Activated CD8-positive, alpha-beta memory T cell treated with anti-CD3 and anti-CD28 coated beads, Interleukin-2, amount 50 U/mL, for 4 hours (primary cell): Measurements from ENCODE around the gene CNBD2.
"Not testable (repeated sequence)": the region's sequence is repeated elsewhere in the genome, so short reads cannot be mapped to it uniquely, and the experiment has no call there.

Source experiments
- DNase-seq: peaks from one replicate; pipeline ENCODE4 v3.0.0-alpha.2; 2020

Gene CNBD2

DNA sequence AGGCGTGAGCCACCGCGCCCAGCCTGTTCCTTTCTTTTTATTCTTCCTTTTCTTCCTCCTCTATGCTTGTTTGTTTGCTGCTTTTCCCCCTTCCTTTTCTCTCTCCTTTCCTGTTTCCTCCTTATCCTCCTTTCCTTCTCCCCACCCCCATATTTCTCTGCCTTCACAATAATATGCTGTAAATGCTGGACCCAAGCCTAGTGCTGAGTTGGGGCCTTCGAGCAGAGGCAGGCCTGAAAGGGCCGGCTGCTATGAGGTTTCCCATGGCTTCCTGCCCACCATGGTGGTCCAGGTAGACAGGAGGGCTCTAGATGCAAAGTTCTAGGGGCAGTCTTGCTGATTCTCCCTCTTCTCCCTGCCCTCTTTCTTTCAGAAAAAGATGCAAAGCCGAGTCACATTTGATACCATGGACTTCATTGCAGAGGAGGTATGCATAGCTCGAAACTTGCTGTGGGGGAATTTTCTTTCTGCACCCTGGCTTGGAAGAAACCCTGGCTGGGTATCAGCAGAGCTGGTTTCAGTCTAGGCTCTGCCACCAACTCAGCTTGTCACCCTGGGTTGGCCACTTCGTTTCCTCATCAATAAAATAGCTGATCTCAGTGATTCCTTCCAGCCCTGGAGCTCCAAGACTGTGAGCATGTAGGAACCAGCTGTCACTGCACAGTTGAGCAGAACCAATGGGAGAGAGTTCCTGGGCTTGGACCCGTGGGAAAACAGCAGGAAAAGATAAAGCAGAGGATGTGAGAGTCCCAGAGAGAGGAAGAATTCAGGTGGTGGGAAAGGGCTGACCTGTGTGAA, 7.4 kb downstream of the CNBD2 start:
- no peak for DNase-seq

DNA sequence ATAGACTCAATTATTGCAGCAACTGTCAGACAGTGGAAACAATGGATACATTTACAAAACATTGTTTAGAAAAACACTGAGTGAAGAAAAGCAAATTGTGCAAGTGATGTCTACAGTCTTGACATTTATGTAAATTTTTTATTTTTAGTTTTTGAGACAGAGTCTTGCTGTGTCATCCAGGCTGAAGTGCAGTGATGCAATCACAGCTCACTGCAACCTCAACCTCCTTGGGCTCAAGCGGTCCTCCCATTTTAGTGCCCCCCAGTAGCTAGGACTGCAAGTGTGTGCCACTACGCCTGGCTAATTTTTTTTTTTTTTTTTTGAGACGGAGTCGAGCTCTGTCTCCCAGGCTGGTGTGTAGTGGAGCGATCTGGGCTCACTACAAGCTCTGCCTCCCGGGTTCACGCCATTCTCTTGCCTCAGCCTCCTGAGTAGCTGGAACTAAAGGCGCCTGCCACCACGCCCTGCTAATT, 9.7 kb downstream of the CNBD2 start:
- no peak for DNase-seq

DNA sequence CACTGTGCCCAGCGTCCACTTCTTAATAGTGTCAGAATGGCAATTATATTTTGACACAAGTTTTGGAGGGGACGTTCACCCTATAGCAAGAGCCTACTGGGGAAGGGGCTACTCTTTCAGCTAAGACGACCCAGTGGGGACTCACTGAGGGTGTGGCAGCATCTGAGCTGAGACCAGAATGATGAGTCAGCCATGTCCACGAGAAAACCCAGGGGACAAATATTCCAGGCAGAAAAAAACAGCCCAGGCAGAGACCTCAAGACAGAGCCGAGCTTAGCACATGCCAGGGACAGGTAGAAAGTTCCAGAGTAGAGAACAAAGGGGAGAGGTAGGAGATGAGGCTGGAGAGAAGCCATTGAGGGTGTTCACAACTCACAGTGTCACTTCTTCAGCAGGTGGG, 11.2 kb downstream of the CNBD2 start:
- no peak for DNase-seq

DNA sequence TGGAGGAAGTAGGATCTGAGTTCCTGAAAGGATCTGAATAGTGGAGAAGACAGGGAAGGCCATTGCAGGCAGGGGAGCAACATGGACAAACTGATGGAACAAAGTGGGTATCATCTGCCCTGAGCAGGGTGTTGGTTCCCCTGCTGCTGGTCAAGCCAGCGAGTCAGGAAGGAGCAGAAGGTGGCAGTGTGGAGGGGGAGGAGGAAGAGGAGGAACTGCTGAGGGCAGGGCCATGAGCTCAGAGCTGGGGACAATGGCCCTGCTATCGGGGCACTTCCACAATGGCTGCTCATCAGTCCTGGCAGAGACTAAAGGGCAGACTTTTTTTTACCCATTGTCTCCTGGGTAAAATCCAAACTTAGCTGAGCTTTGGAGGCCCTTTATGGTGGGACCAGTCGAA, 13.6 kb downstream of the CNBD2 start:
- no peak for DNase-seq

DNA sequence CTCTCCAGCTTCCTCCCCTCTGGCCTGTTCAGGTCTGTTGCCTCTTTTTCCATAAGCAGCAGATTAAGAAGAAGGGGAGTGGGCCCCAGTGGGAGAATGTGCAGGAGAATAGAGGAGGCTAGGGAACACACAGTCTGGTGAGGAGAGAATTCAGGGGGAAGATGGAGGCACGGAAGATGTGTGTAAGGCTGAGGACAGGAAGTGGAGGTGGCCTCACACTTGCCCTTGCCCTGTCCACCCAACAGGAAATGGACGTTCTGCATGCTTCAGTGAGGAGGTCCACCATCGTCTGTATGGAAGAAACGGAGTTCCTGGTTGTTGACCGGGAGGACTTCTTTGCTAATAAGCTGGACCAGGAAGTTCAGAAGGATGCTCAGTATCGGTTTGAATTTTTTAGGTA, 16.0 kb downstream of the CNBD2 start:
- DNase-seq: no peak

DNA sequence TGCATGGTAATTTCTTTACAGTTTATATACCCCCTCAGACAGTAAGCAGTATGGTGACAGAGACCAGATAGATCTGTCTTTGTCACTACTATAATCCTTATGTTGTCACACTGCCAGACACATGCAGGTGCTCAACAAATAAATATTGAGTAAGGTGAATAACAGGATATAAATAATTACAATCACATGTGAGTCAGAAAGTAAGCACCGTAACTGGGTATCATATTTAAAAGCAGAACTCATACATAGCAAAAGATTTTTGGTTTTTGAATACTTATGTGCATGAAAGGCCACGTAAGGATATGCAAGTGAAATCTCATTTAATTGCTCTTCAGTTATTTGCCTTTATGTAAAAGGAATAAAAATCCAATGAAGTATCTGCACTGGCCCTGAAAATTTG, 17.4 kb downstream of the CNBD2 start:
- no peak for DNase-seq

DNA sequence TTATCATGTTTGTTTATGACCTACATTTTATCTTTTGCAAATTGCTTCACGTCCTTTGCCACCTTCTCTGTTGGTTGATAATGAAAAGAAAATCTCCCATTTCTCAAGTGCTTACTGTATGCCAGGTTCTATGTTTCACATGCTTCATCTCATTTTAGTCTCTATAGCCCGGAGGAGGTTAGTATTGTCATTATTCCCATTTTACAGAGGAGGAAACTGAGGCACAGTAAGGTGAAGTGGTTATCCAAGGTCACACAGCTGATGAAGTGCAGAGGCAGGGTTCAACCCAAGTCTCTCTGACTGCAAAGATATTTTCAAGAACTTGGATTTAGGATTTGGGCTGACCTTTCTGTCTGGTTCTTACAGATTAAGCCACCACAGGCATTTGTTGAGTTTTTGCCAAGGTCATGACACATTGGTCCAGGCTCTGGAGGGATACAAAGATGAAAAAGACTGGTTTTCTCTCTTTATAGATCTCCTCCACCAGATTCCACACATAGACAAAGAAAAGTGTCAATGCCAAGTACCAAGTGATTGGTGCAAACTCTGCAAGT, 20.6 kb downstream of the CNBD2 start:
- no peak for DNase-seq

DNA sequence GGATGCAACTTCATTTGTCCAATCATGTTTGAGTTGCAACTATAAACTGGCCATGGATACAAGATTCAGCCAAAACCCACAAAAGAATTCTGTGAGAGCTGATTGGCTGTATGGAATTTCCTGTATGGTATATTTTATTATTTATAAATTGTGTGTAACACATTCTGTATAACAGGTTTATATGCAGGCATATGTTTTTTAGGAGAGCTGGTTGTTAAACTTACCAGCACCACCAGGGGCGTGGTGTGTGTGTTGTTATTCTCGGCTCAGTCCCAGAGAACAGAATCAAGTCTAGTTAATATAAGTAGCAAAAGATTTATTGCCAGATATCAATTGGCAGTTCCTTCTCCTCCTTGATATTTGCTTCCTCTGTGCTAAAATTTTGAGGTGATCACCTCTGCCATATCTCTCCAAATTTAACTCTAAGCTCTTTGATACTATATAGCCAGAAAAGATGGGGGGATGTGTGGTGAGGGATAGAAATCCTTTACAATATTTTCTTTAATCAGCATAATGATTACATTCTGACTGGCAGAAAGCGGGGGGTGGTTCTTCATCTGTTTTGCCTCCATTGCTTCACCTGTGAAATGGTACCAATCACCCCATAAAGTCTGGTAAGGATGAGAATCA, 22.9 kb downstream of the CNBD2 start:
- DNase-seq: no peak

DNA sequence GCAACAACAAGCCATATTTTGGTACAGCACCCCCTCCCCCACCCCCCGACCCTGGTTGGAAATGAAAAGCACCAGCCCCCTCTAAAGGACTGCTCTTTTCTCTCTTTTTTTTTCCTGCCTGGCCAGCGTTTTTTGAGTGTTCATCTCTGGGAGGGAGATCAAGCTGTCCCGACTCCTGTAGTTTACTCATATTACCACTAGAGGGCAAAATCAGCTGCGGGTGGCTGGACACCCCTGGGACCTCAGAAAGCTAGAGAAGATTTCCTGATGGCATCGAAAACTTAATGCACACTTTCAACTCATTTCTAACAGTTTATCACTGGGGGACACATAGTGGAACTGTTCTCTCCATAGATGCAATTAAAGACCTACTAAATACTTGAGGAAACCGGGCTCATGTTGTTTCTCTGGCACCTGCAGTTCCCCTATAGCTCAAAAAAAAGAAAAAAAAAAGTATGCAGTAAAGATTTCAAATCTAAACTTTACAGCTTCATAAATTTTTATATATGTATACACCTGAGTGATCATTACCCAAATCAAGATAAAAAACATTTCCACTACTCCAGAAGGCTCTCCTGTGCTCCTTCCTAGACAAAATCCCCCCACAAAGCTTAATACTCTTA, 24.4 kb downstream of the CNBD2 start:
- DNase-seq: peak; percentile 36

DNA sequence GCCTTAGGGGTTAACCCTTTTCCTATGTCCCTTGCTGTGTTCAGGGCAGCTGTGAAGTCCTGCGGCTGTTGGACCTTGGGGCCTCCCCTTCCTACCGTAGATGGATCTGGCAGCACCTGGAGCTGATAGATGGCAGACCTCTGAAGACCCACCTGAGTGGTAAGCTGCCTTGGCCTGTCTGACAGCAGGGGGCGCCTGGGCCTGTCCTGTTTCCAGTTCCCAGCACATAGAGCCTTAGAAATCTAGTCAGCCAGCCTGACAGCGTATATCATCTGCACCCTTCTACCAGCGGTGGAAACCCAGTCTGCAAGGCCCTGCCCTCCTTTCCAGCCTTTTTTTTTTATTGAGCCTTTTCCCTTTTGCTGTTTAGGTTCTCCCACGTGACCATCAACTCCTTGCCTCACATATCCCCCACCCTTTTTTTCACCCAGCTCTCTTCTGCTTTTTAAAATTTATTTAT, 26.6 kb downstream of the CNBD2 start:
- peak; percentile 85 for DNase-seq

DNA sequence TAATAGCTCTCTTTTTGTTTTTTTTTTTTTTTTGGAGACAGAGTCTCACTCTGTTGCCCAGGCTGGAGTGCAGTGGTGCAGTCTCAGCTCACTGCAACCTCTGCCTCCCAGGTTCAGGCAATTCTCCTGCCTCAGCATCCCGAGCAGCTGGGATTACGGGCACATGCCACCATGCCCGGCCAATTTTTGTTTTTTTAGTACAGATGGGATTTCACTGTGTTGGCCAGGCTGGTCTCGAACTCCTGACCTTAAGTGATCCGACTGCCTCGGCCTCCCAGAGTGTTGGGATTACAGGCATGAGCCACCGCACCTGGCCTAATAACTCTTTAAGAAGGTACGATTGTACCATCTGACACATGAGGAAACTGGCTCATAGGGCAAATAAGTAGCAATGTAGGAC, 28.1 kb downstream of the CNBD2 start:
- DNase-seq: not testable (repeated sequence)

DNA sequence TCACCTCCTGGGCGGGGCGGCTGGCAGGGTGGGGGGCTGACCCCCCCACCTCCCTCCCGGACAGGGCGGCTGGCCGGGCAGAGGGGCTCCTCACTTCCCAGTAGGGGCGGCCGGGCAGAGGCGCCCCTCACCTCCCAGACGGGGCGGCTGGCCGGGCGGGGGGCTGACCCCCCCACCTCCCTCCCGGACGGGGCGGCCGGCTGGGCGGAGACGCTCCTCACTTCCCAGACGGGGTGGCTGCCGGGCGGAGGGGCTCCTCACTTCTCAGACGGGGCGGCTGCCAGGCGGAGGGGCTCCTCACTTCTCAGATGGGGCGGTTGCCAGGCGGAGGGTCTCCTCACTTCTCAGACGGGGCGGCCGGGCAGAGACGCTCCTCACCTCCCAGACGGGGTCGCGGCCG, 32.9 kb downstream of the CNBD2 start:
- DNase-seq: not testable (repeated sequence)

DNA sequence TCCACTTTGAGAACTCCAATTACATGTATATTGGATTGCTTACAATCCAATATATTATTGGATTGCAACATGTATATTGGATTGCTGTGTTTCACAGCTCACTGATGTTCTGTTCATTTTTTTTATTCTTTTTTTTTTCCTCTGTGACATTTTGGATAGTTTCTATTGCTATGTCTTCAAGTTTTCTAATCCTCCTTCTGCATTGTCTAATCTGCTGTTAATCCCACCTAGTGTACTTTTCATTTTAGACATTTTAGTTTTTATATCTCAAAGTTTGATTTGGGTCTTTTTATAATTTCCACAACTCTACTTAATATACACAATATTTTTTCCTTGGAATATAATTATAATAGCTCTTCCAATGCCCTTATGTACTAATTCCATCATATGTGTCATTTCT, 34.5 kb downstream of the CNBD2 start:
- no peak for DNase-seq

DNA sequence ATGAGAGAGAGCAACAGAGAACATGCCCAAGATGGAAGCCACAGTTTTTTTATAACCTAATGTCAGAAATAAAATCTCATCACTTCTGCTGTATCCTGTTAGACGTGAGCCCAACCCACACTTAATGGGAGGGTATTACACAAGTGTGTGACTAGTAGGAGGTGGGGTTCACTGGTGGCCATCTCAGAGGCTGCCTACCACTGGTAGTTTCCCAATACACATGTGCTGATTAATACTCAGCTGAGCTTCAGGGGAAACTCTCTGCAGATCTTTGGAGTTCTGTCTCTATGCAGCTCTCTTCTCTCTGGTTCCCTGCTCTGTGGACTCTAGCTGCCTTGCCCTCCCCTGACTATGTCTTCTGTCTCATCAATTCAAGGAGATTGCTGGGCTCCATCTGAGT, 35.7 kb downstream of the CNBD2 start:
- DNase-seq: no peak

DNA sequence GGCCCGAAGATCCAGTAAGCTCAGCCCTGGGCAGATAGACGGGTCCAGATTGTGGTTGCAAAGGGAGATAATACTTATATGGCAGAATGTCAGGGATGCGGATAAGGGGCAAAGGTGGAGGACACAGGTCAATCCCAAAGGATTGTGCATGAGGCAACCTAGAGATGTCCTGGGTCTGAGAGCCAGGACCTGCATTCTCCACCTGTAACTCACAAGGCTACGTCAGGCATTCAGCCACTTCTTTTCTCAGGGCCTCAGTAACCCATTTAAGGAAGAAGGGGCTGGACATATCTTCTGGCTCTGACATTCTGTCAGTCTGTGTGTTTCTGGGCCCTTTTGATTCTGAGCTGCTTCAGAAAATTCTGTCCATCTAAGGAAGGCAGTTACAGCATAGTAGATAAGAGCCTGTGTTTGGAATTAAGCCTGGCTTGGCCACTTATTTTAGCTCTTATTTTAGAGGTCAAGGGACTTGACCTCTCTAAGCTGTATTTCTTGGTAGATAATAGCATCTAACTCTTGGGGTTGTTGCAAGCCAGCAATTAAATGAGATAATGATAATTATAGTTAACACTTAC, 40.2 kb downstream of the CNBD2 start:
- DNase-seq: no peak

DNA sequence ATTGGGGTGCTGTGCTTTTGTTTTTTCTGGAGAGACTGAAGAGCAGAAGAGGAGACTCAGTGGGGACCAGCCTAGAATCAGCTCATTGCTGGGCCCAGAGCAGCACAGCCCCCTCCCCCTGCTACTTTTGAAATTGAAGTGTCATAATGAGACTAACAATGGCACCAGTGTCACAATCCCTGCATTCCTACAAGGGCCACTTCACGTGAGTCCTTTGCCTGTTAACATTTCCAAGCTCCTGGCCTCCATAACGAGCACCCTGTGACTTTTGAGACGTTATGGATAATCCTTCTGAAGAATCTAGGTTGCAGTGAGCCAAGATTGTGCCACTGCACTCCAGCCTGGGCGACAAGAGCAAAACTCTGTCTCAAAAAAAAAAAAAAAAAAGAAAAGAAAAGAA, 41.7 kb downstream of the CNBD2 start:
- no peak for DNase-seq

DNA sequence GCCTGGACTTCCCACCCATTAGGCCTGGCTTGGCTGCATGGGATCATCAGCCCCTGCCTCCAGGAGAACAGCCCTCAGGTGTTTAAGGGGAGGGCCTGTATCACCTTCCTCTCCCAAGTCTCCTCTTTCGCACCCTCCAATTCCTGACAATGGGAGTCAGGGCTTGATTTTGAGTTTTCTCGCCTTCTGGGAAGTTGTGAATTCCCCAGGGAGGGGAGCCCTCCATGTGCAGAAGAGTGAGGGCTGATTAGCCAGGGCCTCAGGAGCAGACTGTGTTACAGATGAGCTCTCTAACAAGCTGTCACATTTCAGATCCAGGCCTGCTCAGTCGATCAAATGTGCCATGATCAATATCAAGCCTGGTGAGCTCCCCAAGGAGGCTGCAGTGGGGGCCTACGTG, 42.4 kb downstream of the CNBD2 start:
- no peak for DNase-seq

DNA sequence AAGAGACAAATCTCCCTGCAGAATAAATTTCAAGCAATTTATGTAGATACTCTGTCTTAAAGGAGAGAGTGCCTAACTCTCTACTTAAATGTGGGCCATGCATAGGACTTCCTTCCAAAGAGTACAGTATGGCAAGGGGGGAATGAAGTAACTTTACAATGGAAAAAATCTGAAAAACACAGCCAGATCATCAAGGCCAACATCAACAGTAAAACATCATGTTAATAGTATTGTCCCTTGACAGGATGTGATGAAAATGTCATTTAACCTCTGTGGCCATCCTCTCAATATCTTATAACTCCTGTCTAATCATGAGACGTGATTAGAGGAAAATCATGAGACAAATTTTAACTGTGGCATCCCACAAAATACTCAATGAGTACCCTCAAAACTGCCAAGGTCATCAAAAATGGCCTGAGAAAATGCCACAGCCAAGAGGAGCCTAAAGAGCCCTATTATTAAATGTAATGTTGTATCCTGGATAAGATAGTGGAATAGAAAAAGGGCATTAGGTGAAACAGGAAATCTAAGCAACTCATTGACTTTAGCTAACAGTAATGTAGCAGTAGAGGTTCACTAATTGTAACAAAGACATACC, 47.5 kb downstream of the CNBD2 start:
- no peak for DNase-seq

DNA sequence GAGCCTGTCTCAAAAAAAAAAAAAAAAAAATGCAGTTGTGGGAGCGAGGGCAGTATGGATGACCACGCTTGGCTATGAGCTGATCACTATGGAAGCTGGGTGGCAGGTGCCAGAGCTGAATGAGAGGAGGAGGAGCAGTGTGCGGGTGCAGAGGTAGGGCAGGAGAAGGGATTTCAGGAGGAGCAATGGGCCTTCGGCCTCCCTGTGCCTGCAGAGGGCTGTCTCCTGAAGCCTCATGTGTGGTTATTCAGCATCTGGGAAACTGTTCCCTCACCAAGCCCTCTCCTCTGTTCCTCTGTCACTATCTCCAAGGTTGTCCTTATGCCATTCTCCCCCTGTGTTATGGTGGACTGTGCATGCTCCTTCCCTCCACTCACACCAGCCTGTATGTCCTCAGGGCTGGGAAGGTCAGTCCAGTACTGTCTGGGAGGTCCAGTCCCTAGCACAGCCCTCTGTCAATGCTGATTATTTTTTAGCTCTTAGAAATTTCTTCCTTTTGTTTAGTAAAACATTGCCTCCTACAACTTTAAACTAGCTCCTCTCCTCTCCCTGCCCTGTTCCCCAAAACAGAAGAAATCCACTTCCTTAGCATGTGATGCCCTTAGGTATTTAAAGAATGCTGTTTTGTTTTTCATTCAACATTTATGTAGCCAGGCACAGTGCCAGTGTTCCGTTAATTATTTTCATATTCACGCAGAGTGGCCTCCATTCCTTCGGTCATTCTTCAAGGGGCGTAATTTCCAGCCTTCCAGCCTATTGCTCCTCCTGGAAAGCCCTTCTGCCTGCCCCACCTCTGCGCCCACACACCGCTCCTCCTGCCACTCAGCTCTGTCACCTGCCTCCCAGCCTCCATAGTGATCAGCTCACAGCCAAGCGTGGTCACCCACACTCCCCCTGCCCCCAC, 48.9 kb downstream of the CNBD2 start:
- no peak for DNase-seq

DNA sequence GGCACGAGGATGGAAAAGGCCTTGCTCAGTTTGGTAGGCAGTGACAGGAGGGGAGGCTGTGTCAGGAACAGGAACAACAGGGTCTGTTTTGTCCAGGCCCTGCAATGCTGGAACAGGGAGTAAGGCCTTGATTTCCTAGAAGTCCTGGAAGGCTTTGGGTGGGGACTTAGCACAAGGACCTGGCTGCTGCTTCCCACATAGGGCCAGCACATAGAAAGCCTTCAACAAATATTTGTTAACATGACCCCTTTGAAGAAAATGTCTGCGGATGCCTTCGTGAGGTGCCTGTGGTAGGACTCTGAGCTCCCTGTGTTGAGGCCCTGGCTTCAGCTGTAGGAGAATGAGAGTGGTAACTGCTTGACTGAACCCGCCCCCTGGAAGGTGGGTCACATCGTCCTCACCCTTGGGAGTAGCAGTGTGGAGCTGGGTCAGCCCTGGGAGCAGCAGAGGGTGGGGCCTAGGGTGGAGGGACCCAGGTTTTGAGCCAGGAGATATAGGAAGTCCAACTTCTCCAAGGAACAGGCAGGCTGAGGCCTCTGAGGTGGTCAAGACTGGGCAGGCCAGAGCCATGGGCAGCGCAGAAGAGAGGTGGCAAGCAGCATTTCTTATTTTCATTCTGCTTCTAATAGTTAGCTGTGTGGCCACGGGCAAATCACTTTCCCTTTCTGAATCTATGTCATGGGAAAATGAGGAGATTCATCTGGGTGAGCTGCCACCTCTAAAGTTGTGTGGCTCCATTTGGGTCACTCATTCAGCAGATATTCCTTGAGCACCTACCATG, 50.0 kb downstream of the CNBD2 start:
- DNase-seq: no peak

DNA sequence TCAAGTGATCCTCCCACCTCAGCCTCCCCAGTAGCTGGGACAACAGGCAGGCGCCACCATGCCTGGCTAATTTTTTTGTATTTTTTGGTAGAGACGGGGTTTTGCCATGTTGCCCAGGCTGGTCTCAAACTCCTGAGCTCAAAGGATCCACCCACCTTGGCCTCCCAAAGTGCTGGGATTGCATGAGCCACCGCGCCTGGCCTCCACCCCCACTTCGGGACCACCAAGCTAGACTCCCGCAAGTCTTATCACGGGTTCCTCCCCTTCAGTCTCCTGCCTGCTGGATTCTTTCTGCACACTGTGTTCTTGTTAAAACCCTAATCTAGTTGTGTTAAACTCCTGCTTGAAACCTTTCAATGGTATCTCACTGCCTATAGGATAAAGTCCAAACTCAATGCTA, 57.7 kb downstream of the CNBD2 start:
- DNase-seq: not testable (repeated sequence)
